ENCODE data around the gene DBF4B. TPM values are rescaled to one million over a fixed set of nuclear protein-coding genes. Genes with fewer than 3 reads are reported as not detected.
"Not testable (repeated sequence)": the region's sequence is repeated elsewhere in the genome, so short reads cannot be mapped to it uniquely, and the experiment has no call there.

The DBF4B gene
- total RNA-seq, 4 donors from 2014 or later: 1.5 to 3.5 (median 2.5) TPM

- TF ChIP-seq CTCF (IDR thresholded peaks at IDR 0.05): no peak
- TF ChIP-seq EP300 (IDR thresholded peaks at IDR 0.05; ENCODE audit: low read depth): no peak
- H3K36me3 ChIP-seq: peaks cover 0 to 12% (median 3%) of the 10 kb centered on the region in 4 donors
- WGBS, 2 donors (ENCODE audit: low coverage in 1 of 2): 83 to 100% methylated on average over 1 of the region's 1 CpG
Measured at GRCh38 chr17:44687756-44688155, 20.7 kb upstream of the DBF4B start.

GRCh38 chr17:44688200-44688599 lies 20.3 kb upstream of the DBF4B start:
- H3K9me3 ChIP-seq: no peaks in the 10 kb centered on the region
- intact Hi-C loops (cut with DNase I; ENCODE audit: low total_unique reads): no loop called here
- peaks cover 0 to 8% (median under 1%) of the 10 kb centered on the region in 4 donors for H3K36me3 ChIP-seq
- H3K4me3 ChIP-seq: peak overlapping the region in 1 of 4 donors; percentile 73
- no peak overlapping the region for H3K27ac ChIP-seq
- no peak for DNase-seq
- no peaks in the 10 kb centered on the region for H3K27me3 ChIP-seq
- no peak for TF ChIP-seq CTCF (IDR thresholded peaks at IDR 0.05)
- no peak for TF ChIP-seq EP300 (IDR thresholded peaks at IDR 0.05; ENCODE audit: low read depth)
- TF ChIP-seq POLR2AphosphoS5 (IDR thresholded peaks at IDR 0.05): no peak
- no peak for TF ChIP-seq POLR2A (IDR thresholded peaks at IDR 0.05)
- in situ Hi-C loops (cut with MboI; ENCODE audit: low pct_ligation_motif_present in 1 of 4, low pct_unique_long_range_greater_than_20kb in 1 of 4, low sequenced_read_pairs in 3 of 4): no loop called here
- H3K4me1 ChIP-seq: peaks cover 0 to 18% (median 14%) of the 10 kb centered on the region in 4 donors
- WGBS, 2 donors (ENCODE audit: low coverage in 1 of 2): 90 to 92% methylated on average over 2 of the region's 2 CpGs

More at GRCh38 chr17:44687756-44688155, 20.7 kb upstream of the DBF4B start:
- no peak overlapping the region for H3K27ac ChIP-seq
- H3K9me3 ChIP-seq: no peaks in the 10 kb centered on the region
- intact Hi-C loops (cut with DNase I; ENCODE audit: low total_unique reads) (no loop called here), in situ Hi-C loops (cut with MboI; ENCODE audit: low pct_ligation_motif_present in 1 of 4, low pct_unique_long_range_greater_than_20kb in 1 of 4, low sequenced_read_pairs in 3 of 4) (no loop called here)
- DNase-seq: no peak
- peaks cover 0 to 18% (median 14%) of the 10 kb centered on the region in 4 donors for H3K4me1 ChIP-seq
- H3K27me3 ChIP-seq: no peaks in the 10 kb centered on the region
- no peak overlapping the region for H3K4me3 ChIP-seq

- intact Hi-C loops (cut with DNase I; ENCODE audit: low total_unique reads) (no loop called here), in situ Hi-C loops (cut with MboI; ENCODE audit: low pct_ligation_motif_present in 1 of 4, low pct_unique_long_range_greater_than_20kb in 1 of 4, low sequenced_read_pairs in 3 of 4) (no loop called here)
- 1 to 5% methylated on average over 4 to 13 of the region's 13 CpGs for WGBS, 2 donors (ENCODE audit: low coverage in 1 of 2)
- H3K4me1 ChIP-seq: peaks cover 0 to 18% (median 14%) of the 10 kb centered on the region in 4 donors
- H3K27me3 ChIP-seq: no peaks in the 10 kb centered on the region
- DNase-seq: no peak
- H3K27ac ChIP-seq: peak overlapping the region; percentile 78 to 88 (median 85)
- H3K4me3 ChIP-seq: peak overlapping the region; percentile 35 to 77 (median 68)
- peaks cover 0 to 1% (median 0%) of the 10 kb centered on the region in 4 donors for H3K36me3 ChIP-seq
- no peaks in the 10 kb centered on the region for H3K9me3 ChIP-seq
- TF ChIP-seq POLR2AphosphoS5 (IDR thresholded peaks at IDR 0.05) (no peak), CTCF (IDR thresholded peaks at IDR 0.05) (no peak), POLR2A (IDR thresholded peaks at IDR 0.05) (no peak), EP300 (IDR thresholded peaks at IDR 0.05; ENCODE audit: low read depth) (no peak)
Measured at GRCh38 chr17:44688675-44689476, 19.6 kb upstream of the DBF4B start.

GRCh38 chr17:44689477-44690217 lies 18.8 kb upstream of the DBF4B start, which contains the start of gene CCDC43:
Gene CCDC43, minus strand, starts transcription at chr17:44689776. Its CDS starts 23 bp downstream, at chr17:44689753.
- no peaks in the 10 kb centered on the region for H3K36me3 ChIP-seq
- peak within 1 kb of the TSS; percentile 78 to 88 (median 85) for H3K27ac ChIP-seq
- in situ Hi-C loops (cut with MboI; ENCODE audit: low pct_ligation_motif_present in 1 of 4, low pct_unique_long_range_greater_than_20kb in 1 of 4, low sequenced_read_pairs in 3 of 4) (no loop called here), intact Hi-C loops (cut with DNase I; ENCODE audit: low total_unique reads) (no loop called here)
- H3K4me1 ChIP-seq: peaks cover 0 to 18% (median 14%) of the 10 kb centered on the region in 4 donors
- 0% methylated on average over 51 of the region's 51 CpGs; no CpG with 5 or more reads in 1 of the 2 donors for WGBS, 2 donors (ENCODE audit: low coverage in 1 of 2)
- TF ChIP-seq EP300 (IDR thresholded peaks at IDR 0.05; ENCODE audit: low read depth): no peak
- peak; percentile 74 to 81 (median 77) for TF ChIP-seq POLR2AphosphoS5 (IDR thresholded peaks at IDR 0.05)
- peak; percentile 60 for TF ChIP-seq POLR2A (IDR thresholded peaks at IDR 0.05)
- TF ChIP-seq CTCF (IDR thresholded peaks at IDR 0.05): no peak
- H3K9me3 ChIP-seq: no peaks in the 10 kb centered on the region
- DNase-seq: peak; percentile 92
- H3K27me3 ChIP-seq: no peaks in the 10 kb centered on the region
- peak within 1 kb of the TSS; percentile 35 to 77 (median 68) for H3K4me3 ChIP-seq

- WGBS, 2 donors (ENCODE audit: low coverage in 1 of 2): 38 to 84% methylated on average over 2 to 21 of the region's 21 CpGs
- H3K36me3 ChIP-seq; H3K9me3 ChIP-seq; H3K27me3 ChIP-seq; in situ Hi-C loops (cut with MboI; ENCODE audit: low pct_ligation_motif_present in 1 of 4, low pct_unique_long_range_greater_than_20kb in 1 of 4, low sequenced_read_pairs in 3 of 4); intact Hi-C loops (cut with DNase I; ENCODE audit: low total_unique reads); DNase-seq: not testable (repeated sequence)
- Histone ChIP-seq H3K27ac (peak overlapping the region in 3 of 4 donors; percentile 78 to 88 (median 88)), H3K4me1 (peaks cover 0 to 18% (median 14%) of the 10 kb centered on the region in 4 donors), H3K4me3 (peak overlapping the region in 1 of 4 donors; percentile 73)
Measured at GRCh38 chr17:44690746-44691306, 17.6 kb upstream of the DBF4B start.
